Activated effector memory CD4-positive, alpha-beta T cell treated with Interleukin-2 at 50 U/mL for 16 hours (primary cell): ENCODE measurements around the gene SNCAIP.
"Not testable (repeated sequence)": the region's sequence is repeated elsewhere in the genome, so short reads cannot be mapped to it uniquely, and the experiment has no call there.

Experiments used
- DNase-seq: peaks from one replicate; pipeline ENCODE4 v3.0.0-alpha.2; 2020

SNCAIP gene

GRCh38 chr5:122315521-122315920 lies 3.5 kb downstream of the SNCAIP start:
- no peak for DNase-seq

DNA sequence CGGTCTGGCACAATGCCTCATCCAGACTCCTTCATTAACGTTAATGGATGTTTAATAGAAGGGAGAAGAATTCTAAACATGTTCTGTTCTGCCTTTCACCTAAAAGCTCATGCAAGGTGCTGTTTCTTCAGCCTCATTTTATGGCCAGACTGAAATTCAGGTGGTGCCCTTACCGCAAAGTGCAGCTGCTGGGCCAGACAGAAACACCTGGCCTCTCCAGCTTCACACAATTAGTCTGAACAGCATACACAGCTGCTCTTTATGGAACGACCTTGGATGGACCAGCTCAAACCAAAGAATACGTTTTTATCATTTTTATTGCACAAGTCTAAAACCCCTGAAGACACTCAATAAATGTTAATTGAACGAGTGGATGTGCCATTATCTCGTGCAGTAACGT lies 4.6 kb downstream of the SNCAIP start:
- DNase-seq: no peak

GRCh38 chr5:122319897-122320296 lies 7.9 kb downstream of the SNCAIP start:
- no peak for DNase-seq

DNA sequence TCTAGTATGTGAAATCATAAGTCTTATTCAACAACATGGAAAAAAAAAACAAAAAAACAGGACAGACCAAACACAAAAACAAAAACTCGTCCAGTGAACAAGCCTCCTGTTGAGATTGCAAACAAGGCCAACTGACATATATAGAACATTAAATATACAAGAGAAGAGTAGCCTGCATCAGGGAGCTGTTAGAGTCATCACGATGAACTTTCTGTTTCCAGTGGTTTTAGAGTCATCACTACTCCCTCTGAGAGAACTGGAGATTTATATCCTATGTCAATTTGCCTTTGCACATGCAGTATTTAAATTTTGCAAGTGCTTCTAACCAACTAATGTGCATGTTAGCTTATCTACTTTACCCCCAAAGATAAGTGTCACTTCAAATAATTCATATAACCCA lies 9.9 kb downstream of the SNCAIP start:
- DNase-seq: no peak

DNA sequence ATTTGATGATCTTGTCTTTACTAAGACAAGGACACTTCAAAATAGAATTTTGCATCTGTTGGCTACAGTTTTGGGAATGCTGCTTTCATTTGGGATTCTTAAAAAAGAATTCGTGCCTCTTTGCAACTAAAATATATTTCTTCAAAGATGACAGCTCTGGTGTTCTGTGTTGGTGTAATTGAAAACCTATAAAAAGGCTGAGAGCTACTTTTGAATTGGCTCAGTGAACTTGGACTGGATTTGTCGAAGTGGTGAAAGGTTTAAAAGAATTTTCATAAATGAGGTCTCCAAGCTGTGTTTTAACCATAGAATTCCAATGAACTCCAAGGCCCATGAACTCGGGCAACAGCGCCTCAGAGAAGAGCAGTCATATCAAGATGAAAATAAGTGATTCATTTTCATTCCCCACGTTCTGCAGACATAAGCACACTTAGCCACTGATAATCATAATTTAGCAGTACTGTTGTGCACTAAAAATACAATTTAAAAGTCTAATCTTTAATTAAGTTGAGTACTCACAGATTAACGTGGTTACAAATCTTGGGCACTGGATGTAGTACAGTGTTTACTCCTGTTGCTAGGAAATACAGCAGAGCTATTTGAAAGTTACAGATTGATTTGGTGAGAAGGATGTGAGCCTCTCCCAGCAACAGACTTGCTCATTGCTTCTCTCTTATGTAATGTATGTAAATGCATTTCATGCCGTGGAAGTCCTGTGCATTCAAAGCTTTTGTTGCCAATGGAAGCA lies 10.9 kb downstream of the SNCAIP start:
- DNase-seq: no peak

GRCh38 chr5:122323738-122324137 lies 11.7 kb downstream of the SNCAIP start:
- no peak for DNase-seq

GRCh38 chr5:122327110-122327509 lies 15.1 kb downstream of the SNCAIP start:
- no peak for DNase-seq

DNA sequence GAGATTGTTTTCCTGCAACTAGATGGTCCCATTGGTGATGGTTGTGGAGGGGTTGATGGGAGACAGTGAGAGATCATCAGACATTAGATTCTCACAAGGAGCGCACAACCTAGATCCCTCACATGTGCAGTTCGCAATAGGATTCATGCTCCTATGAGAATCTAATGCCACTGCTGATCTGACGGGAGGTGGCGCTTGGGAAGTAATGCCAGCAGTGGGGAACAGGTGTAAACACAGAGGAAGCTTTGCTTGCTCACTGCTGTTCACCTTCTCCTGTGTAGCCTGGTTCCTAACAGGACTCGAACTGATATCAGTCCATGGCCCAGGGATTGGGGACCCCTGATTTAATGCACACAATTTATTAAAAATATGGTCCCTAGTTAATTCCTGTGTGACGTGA lies 18.8 kb downstream of the SNCAIP start:
- DNase-seq: no peak

DNA sequence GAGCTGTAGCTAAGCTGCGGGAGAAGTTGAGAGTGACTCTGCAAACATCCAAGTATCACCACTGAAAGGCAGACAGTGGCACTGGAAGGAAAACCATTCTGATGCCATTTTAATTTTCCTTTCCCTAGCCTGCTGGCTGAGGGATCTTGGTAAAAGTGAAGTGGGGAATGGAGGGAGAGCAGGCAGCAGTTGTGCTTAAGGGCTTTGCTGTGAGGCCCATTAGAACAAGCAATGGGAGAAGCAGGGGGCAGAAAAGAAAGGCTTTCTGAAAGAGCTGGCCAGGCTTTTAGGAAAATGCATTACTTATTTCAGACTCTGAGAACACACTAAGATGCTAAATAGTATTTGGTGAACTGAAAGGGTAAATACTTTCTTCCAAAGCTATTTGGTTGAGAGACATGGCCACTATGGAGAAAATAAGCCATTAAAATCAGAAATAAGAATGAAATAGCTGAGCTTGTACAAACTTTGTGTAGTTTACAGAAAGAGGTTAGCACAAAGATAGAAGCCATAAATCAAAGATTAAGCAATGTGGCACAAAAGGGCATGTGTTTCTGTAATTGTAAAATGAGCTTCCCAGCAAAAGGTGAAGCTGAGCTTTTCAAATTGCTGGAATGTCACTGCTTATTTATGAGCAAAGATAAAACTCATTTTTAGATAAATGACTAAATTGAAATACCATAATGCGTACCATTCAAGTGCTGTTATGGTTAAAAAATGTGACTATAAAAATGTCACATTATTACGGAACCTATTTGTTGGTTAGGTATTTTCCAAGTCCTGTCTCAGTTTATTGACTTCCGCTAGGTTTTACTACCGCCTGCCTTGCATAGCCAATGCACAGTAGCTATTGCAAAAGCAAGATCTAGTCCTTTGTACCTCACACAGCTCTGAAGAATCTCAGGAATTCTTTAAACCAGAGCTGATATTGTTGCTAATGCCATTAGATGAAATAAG lies 20.8 kb downstream of the SNCAIP start:
- no peak for DNase-seq

DNA sequence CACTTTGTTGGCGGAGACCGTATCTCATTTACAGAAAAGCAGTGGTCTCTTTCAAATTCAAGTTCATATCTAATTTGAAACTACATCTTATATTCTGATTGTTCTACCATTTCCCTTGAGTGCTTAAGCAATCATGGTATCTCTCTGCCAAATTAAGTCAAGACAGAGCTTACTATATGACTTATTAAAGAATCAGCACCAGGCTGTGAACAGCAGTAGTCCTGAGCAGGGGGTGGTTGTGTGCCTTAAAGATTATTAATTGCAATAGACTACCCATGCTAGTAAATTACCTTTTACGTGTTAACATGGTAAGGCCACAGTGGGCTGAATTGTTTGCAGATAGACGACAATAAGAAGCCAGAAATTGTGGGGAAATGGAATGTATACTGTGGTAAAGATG lies 21.5 kb downstream of the SNCAIP start:
- no peak for DNase-seq

- DNase-seq: no peak
Measured at GRCh38 chr5:122339591-122339990, 27.6 kb downstream of the SNCAIP start.

DNA sequence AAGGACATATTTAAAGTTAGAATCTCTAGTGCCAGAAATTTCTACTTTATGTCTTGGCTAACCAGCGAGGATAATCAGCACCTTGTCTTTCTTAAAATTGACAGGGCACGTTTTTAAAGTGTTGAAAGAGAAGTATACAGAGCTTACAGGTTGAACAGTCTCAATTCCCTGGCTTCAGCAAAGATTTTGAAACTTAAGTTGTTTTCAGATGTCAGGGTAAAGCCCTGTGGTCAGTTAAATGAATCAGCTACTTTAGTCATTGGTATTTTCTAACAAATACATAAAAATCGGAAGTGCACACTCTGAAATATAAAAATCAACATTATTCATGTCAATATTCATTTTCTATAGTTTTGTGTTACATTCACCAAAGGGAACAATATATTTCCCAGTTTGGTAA lies 29.1 kb downstream of the SNCAIP start:
- DNase-seq: no peak

GRCh38 chr5:122342256-122342655 lies 30.2 kb downstream of the SNCAIP start:
- no peak for DNase-seq

DNA sequence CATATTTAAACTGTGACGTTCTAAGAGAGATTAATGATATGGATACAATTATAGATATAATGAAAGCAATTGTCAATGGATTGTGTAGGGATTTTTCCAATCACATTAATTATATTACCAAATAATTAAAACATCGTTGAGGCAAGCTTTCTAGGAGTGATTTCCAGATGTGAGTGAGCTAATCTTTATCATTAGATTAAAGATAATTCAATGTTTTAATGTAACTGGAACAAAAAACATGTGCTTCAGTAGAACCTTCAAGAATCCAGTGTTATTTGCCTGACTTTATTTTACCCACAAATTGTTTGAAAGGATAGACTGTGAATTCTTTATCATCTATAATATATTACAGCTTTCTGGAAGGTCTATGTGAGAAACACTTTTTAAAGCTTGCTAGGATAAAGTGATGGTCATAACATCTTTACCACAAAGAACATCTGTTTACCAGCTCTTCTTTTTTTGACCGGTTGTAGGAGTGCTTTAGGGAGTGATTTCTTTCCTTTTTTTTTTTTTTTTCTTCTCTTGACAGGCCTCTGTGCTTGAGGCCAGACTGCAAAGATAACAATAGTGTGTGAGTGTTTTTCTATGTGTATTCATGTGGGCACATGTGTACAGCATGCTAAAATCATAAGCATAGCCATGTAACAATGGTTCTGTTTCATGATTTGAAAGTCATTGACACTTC lies 35.0 kb downstream of the SNCAIP start:
- DNase-seq: no peak

GRCh38 chr5:122350496-122350895 lies 38.5 kb downstream of the SNCAIP start:
- no peak for DNase-seq

- no peak for DNase-seq
Measured at GRCh38 chr5:122351416-122352157, 39.5 kb downstream of the SNCAIP start.

DNA sequence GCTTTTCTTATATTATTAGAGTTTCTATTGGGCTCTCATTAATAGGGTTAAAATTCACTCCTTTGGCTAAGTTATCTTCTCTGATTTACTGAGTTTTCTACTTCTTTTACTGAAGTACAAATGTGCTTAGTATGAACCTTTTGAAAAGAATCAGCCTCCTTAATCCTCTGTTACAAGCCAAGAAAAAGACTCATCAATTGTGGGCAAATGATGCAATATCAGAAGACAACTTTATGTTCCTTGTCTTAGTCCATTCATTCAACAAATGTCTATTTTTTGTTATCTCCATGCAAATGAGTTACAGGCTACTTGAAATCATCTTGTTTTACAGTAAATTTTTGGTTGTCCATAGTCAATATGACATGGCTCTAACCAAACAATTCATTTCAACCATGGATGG lies 40.3 kb downstream of the SNCAIP start:
- DNase-seq: no peak

- not testable (repeated sequence) for DNase-seq
Measured at GRCh38 chr5:122353361-122353760, 41.3 kb downstream of the SNCAIP start.

GRCh38 chr5:122354293-122354692 lies 42.3 kb downstream of the SNCAIP start:
- no peak for DNase-seq

DNA sequence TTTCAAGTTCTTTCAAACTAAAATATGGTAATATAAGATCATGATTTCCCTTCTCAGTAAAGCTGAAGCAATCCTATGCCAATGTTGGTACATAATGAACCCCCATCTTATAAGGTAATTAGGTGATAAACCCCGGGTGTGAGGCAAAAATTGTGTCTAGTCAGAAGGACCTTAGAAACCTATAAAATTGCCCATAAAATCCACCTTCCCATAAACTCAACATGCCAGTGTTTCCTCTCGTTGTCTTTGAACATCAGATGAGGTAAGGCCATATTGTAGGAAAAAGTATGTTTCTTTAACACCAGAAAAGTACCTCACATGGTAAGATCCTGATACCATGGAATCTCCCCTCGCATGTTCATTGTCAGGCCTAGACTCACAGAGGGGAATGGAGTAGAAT lies 43.3 kb downstream of the SNCAIP start:
- DNase-seq: no peak

GRCh38 chr5:122356855-122357254 lies 44.8 kb downstream of the SNCAIP start:
- DNase-seq: no peak

DNA sequence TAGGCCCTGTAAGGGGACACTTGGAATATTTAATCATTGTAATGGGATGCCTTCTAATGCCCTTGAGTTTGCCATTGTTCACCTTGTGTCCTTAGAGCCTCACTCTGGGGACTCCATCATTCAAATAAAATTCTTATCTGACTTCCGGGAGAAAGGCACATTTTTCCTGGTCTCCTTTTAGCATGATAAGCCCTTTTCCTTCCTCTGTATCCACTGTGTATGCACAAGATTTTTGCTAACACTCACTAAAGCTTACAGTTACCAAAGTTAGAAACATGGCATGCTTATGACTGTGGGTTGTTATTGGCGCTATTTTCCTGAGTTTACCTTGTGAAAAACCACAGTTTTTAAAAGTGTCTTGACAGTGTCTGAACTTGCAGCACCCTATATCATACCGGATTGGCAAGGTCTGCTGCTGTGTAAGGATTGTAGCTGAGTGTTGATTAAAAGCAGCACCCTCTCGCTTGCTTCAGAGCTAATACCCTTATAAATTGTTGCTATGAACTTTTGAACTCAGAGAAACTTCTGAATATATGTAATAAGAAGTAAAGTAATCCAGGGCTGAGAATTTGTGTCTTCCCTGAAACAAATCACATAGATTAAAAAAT lies 46.4 kb downstream of the SNCAIP start:
- DNase-seq: no peak
